ENCODE measurements around the gene ZNF688. TPM values are rescaled to one million over a fixed set of nuclear protein-coding genes. Genes with fewer than 3 reads are reported as not detected.

Gene ZNF688
- total RNA-seq, 4 donors from 2014 or later: 11.9 to 22.5 (median 16.0) TPM

DNA sequence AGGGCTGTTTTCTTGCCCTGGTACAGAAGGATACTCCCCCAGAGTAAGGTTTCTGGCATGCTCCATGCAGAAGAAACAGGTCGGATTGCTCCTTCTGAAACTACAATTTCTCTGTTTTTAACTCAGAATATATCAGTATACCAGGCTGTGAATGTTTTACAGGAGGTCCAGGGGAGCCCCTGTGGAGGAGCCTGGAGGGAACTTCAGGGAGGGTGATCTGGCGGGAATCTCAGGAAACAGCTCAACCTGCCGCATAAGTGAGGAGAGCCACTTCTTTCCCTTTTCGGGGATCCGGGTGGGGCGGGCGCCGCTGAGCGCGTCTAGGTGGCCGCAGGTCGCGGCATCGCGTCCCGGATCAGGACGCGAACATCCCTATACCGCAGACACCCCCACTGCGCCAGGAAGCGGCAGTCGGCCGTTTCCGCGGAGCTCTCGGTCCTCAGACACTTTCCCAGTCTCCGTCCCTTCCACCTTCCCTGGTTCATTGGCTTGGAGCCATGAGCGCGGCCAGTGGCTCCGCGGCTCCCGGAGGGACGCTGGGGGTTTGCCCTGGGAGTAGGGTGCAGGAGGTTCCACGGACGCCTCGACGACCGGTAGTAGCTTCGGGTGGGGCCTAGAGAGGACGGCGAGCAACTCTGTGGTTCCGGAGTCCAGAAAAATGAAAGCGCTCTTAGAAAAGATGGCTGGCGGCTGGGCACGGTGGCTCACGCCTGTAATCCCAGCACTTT, 10.3 kb downstream of the ZNF688 start:
- intact Hi-C loops (cut with DNase I; ENCODE audit: low total_unique reads): loop anchor here (10.0 kb wide), 1 partner anchor 74 kb away; no protein-coding TSS in a partner anchor
- H3K4me3 ChIP-seq (ENCODE audit: low read depth, poor library complexity, severe bottlenecking): peak overlapping the region; percentile 14
- 25 to 39% methylated on average over 23 to 45 of the region's 46 CpGs for WGBS, 2 donors
- no peak for DNase-seq (ENCODE audit: low spot score in 2 of 2)
- no peak for TF ChIP-seq CTCF (IDR thresholded peaks at IDR 0.05)
- TF ChIP-seq POLR2A (IDR thresholded peaks at IDR 0.05): no peak

DNA sequence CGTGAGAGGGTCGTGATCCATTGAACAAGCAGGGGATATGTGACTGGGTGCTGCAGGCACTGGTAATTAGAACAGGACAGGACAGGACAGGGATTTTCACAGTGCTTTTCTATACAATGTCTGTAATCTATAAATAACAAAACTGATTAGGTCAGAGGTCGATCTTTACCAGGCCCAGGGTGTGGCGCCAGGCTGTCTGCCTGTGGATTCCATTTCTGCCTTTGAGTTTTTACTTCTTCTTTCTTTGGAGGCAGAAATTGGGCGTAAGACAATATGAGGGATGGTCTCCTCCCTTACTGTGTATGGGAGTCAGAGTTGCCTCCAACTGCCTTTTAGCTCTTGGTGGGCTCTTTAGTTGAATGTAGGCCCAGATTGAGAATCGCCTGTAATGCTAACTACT, 11.8 kb downstream of the ZNF688 start:
- H3K4me3 ChIP-seq (ENCODE audit: low read depth, poor library complexity, severe bottlenecking): no peak overlapping the region
- TF ChIP-seq POLR2A (IDR thresholded peaks at IDR 0.05): no peak
- TF ChIP-seq CTCF (IDR thresholded peaks at IDR 0.05): no peak
- intact Hi-C loops (cut with DNase I; ENCODE audit: low total_unique reads): loop anchor here (10.0 kb wide), 1 partner anchor 75 kb away; no protein-coding TSS in a partner anchor
- DNase-seq (ENCODE audit: low spot score in 2 of 2): no peak
- 89 to 93% methylated on average over 6 of the region's 6 CpGs for WGBS, 2 donors

GRCh38 chr16:30558789-30559377, 12.6 kb downstream of the ZNF688 start:
- 80% methylated on average over 21 of the region's 21 CpGs for WGBS, 2 donors
- intact Hi-C loops (cut with DNase I; ENCODE audit: low total_unique reads): no loop called here
- no peak for DNase-seq (ENCODE audit: low spot score in 2 of 2)
- no peak overlapping the region for H3K4me3 ChIP-seq (ENCODE audit: low read depth, poor library complexity, severe bottlenecking)
- no peak for TF ChIP-seq POLR2A (IDR thresholded peaks at IDR 0.05)
- TF ChIP-seq CTCF (IDR thresholded peaks at IDR 0.05): no peak

DNA sequence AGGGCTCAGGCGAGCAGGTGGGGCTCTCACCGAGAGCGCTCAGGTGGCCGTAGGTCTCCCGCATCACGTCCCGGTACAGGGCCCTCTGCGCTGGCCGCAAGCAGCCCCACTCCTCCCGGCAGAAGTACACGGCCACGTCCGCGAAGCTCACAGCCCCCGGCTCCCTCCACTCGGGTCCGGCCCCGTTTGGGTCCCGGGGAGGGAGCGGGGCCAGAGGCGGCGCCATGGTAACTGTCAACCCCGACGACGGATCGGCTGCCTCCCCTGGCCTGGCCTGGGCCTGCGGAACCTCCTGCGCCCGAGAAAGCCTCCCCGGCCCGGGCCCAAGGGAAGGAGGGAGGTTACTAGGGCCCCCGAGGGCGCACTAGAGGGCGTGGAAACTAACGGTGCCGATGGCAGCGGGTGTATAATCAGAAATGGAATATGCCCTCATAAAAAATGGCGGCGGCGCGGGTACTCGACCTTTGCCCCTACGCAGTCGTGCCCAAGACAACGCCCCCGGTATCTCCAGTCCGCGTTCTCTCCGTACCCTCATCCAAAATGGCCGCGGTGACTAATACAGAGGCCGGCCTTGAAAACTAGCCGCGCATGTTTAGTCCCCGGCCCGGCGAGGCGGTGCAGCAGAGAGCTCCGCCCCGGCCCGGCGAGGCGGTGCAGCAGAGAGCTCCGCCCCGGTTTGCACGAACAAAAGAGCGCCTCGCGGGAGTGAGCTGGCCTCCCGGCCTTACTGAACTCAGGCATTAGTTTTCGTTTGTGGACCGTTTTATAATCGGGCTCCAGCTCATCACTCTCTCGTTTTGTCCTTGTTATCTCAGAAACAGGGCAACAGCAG, 13.3 kb downstream of the ZNF688 start, which contains the start of gene ZNF764:
ZNF764 (minus strand) TSS at position 418 of the 832 bp plus-strand sequence; CDS start at position 226, 192 bp downstream.
- H3K4me3 ChIP-seq (ENCODE audit: low read depth, poor library complexity, severe bottlenecking): peak within 1 kb of the TSS; percentile 75
- TF ChIP-seq POLR2A (IDR thresholded peaks at IDR 0.05) (no peak), CTCF (IDR thresholded peaks at IDR 0.05) (no peak)
- intact Hi-C loops (cut with DNase I; ENCODE audit: low total_unique reads): no loop called here
- peak; percentile 98 to 99 for DNase-seq (ENCODE audit: low spot score in 2 of 2)
- WGBS, 2 donors: 0% methylated on average over 33 to 67 of the region's 74 CpGs

DNA sequence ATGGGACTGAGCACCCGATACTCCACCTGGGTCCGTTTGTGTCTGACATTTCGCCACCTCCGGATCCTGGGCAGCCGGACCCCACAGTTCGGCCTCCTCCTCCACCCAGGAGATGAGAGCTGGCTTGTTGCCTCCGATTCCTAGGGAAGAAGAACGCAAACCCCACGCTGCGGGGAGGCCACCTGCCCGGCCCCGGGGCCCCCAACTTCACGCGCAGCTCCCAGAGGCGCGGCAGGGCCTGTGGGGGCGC, 13.9 kb downstream of the ZNF688 start:
- WGBS, 2 donors: 0 to 3% methylated on average over 5 to 15 of the region's 17 CpGs
- TF ChIP-seq POLR2A (IDR thresholded peaks at IDR 0.05): no peak
- no peak for TF ChIP-seq CTCF (IDR thresholded peaks at IDR 0.05)
- intact Hi-C loops (cut with DNase I; ENCODE audit: low total_unique reads): no loop called here
- no peak for DNase-seq (ENCODE audit: low spot score in 2 of 2)
- H3K4me3 ChIP-seq (ENCODE audit: low read depth, poor library complexity, severe bottlenecking): peak overlapping the region; percentile 75
